ENCODE results near the gene MLXIP. TPM values are rescaled to one million over a fixed set of nuclear protein-coding genes. Genes with fewer than 3 reads are reported as not detected.
"Not testable (repeated sequence)": the region's sequence is repeated elsewhere in the genome, so short reads cannot be mapped to it uniquely, and the experiment has no call there.

MLXIP gene
- polyA plus RNA-seq, 3 donors = 20.8 to 33.2 (median 30.7) TPM

DNA sequence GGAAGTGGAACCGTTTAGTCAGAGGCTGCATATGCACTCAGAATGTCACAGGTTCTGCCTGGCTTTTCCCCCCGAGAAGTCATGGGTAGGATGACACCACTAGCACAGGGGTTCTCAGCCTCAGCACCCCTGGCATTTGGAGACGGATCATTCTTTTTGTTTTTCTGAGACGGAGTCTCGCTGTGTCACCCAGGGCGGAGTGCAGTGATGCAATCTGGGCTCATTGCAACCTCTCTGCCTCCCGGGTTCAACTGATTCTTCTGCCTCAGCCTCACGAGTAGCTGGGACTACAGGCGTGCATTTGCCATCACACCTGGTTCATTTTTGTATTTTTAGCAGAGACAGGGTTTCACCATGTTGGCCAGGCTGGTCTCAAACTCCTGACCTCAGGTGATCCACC is 28.7 kb upstream of the MLXIP start:
- WGBS, 3 donors = 72 to 91% (median 77%) methylated on average over 9 of the region's 9 CpGs
- no peak overlapping the region for H3K27ac ChIP-seq (ENCODE audit: low read depth, low read length)

- no peak overlapping the region for H3K27ac ChIP-seq (ENCODE audit: low read depth, low read length)
- WGBS, 3 donors = 87 to 91% (median 89%) methylated on average over 20 of the region's 20 CpGs
These were observed 27.9 kb upstream of the MLXIP start for GRCh38 chr12:122050706-122051105.

GRCh38 chr12:122051231-122051876 is 27.2 kb upstream of the MLXIP start:
- H3K27ac ChIP-seq (ENCODE audit: low read depth, low read length) = no peak overlapping the region
- 13 to 63% (median 55%) methylated on average over 14 of the region's 14 CpGs for WGBS, 3 donors

GRCh38 chr12:122052285-122052684 is 26.3 kb upstream of the MLXIP start:
- H3K27ac ChIP-seq (ENCODE audit: low read depth, low read length) = no peak overlapping the region
- WGBS, 3 donors = 57 to 73% (median 63%) methylated on average over 2 of the region's 2 CpGs

- no peak overlapping the region for H3K27ac ChIP-seq (ENCODE audit: low read depth, low read length)
- WGBS, 3 donors = 87 to 92% (median 89%) methylated on average over 27 of the region's 27 CpGs
These were observed 23.6 kb upstream of the MLXIP start for GRCh38 chr12:122054842-122055520.

- H3K27ac ChIP-seq (ENCODE audit: low read depth, low read length) = not testable (repeated sequence)
- WGBS, 3 donors = 92 to 96% (median 95%) methylated on average over 7 of the region's 7 CpGs
These were observed 22.1 kb upstream of the MLXIP start for GRCh38 chr12:122056406-122056805.

DNA sequence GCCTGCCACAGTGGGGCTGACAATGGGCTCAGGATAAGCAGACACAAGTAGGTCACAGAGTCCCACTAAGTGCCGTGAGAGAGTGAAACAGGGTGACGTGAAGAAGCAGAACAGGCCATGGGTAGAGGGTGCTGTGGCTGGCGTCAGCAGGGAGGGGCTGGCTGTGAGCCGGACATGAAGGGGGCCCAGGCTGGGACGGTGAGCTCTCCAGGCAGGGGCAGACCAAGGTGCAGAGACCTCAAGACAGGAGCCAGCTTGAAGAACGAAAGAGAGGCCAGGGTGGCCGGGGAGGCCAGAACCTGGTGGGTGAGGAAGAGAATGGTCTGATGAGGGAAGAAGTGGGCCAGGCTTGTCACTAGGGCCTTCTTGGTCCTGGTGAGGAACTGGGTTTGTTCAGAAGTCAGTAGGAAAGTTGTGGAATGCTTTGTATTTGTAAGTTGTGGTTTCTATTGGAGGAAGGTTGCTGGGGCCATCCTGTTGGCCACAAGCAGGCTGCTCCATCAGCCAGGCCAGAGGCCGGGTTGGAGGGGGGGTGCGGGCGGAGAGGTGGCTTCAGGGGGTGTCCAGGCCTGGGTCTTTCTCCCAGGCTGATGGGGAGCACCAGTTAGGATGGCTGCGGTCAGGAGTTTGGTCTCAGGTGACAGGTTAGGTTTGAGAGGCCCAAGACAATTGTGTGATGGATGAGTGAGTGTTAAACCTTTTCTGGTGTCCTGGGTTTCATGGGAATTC is 21.4 kb upstream of the MLXIP start:
- 92 to 94% (median 93%) methylated on average over 11 of the region's 11 CpGs for WGBS, 3 donors

DNA sequence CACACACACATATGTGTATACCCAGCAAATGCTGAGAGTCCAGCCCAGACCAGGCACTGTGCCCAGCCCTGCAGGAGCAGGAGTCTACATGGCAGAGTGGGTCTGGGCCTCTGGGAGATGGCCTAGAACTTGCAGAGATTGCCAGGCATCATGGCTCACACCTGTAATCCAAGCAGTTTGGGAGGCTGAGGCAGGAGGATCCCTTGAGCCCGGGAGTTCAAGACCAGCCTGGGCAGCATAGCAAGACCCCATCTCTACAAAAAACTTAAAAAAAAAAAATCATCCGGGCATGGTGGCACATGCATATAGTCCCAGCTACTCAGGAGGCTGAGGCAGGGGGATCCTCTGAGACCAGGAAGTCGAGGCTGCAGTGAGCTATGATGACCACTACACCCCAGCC is 20.8 kb upstream of the MLXIP start:
- 91 to 96% (median 96%) methylated on average over 3 of the region's 3 CpGs for WGBS, 3 donors
- no peak overlapping the region for H3K27ac ChIP-seq (ENCODE audit: low read depth, low read length)

More for the DNA sequence above, 21.4 kb upstream of the MLXIP start:
- no peak overlapping the region for H3K27ac ChIP-seq (ENCODE audit: low read depth, low read length)

- no peak overlapping the region for H3K27ac ChIP-seq (ENCODE audit: low read depth, low read length)
- 95 to 97% (median 95%) methylated on average over 11 of the region's 11 CpGs for WGBS, 3 donors
These were observed 19.9 kb upstream of the MLXIP start for GRCh38 chr12:122058549-122059149.

DNA sequence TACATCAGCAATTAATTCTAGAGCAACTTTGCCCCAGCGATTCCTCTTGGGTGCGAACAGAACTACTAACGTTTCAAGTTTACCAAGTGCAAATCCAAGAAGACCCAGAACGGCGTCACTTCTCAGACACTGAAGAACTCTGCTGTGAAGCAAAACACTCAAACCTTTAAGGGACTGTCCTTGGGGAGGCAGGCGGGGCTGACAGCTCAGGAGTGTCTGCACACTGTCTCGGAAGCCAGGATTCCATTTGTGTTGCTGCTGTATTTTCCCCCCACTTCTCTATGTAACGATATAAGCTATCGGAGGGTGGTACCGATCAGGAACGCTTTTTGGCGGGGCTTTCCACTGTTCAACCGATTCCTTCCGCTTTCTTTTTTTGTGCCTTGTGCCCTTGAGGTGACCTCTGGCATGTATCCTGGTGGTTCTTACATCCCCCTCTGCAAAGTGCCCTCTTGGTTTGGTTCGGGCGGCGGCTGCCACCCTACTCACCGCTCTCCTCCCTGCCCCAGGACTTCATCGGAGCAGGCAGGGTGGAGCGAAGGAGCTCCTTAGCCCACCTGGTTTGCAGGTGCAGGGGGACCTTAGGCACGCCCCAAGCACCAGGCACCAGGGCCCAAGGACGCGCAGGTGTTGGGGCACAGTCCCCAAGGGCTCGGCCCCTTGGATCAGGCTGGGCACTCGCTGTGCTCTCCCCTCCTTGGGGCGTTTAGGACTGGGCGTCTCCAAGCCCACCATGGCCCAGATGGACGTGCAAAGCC is 19.2 kb upstream of the MLXIP start:
- WGBS, 3 donors = 90 to 93% (median 93%) methylated on average over 27 to 28 of the region's 28 CpGs
- no peak overlapping the region for H3K27ac ChIP-seq (ENCODE audit: low read depth, low read length)

DNA sequence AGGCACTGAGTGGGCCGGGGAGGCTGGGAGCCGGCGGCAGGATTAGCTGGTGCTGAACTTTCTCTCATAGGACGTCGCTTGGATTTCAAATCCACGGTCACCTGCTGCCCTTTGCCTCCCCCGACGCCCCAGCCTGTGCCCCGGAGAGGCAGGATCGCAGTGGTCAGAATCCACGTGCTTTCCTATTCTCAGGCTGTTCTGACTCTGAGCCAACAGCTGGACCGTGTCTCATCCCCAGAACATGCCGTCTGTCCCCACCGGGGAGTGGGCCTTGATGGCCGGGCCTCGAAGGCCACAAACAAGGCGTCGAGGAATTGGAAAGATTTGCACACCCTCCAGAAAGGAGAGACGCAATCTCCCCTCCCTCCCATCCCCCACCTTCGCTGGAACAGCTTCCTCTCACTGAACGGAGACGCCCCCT is 18.5 kb upstream of the MLXIP start:
- no peak overlapping the region for H3K27ac ChIP-seq (ENCODE audit: low read depth, low read length)
- 67 to 86% (median 71%) methylated on average over 22 of the region's 22 CpGs for WGBS, 3 donors

- 90 to 95% (median 92%) methylated on average over 23 of the region's 23 CpGs for WGBS, 3 donors
- no peak overlapping the region for H3K27ac ChIP-seq (ENCODE audit: low read depth, low read length)
These were observed 17.3 kb upstream of the MLXIP start for GRCh38 chr12:122061253-122061652.

DNA sequence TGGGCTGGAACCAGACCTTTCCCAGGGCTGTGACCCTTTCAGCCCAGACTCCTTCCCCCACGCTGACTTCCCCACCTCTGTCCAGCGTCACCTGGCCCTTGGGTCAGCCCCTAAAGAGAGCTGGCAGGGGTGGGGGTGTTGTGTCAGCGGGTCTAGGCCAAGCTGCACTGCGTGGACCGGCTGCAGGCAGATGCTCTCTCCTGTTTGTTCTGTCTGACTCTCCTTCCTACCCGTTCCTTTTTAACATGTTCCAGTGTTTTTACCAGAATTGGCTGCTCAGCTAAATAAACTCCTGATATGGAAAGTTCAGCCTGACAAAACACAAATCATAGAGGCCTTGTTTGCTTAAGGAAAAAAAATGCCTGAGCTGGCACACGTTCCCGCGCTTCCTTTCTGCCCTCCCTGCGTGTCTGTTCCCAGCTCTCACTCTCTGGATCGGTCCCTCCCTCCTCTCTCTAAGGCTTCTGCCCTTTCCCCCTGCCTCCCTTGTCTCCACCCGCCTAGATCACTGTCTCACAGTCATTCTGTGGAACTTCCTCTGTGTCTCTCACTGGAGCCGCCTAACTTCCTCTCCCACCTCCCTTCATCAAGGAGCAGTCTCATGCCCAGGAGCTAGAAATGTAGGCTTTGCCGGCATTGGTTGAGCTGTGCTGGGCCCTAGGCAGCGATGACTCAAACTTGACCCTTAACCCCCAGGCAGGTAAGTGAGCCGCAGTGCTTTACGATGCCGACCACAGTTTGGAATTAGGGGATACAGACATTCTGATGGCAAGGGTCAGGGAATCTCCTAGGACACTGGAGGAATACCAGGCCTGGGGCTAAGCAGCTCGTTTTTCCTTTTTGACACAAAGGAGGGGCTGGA is 15.5 kb upstream of the MLXIP start:
- H3K27ac ChIP-seq (ENCODE audit: low read depth, low read length) = peak overlapping the region; percentile 5
- WGBS, 3 donors = 9 to 20% (median 20%) methylated on average over 19 of the region's 19 CpGs

DNA sequence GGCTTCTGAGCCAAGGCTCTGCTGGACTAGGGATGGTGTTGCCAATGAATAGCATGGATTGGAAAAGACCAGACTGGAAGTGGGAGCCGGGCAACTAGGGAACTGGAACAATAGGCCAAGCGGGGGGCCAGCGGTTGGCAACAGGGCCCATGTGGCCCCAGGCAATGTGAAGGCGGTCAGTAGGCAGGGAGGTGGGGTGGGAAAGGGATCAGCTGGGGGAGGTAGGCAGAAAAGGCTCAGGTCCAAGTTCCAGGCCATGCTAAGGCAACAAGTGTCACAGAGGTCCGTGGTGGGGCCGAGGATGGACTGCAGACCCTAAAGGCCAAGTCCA is 14.9 kb upstream of the MLXIP start:
- 25 to 76% (median 65%) methylated on average over 6 of the region's 6 CpGs for WGBS, 3 donors
- no peak overlapping the region for H3K27ac ChIP-seq (ENCODE audit: low read depth, low read length)

GRCh38 chr12:122064025-122064777 is 14.4 kb upstream of the MLXIP start:
- 32 to 63% (median 54%) methylated on average over 14 of the region's 14 CpGs for WGBS, 3 donors
- no peak overlapping the region for H3K27ac ChIP-seq (ENCODE audit: low read depth, low read length)

GRCh38 chr12:122064780-122065588 is 13.6 kb upstream of the MLXIP start:
- H3K27ac ChIP-seq (ENCODE audit: low read depth, low read length) = no peak overlapping the region
- WGBS, 3 donors = 36 to 66% (median 52%) methylated on average over 16 of the region's 16 CpGs

All from adipose tissue (tissue), 3 donors.